Calu3 (cell line): ENCODE results near the gene NUAK2. TPM values are rescaled to one million over a fixed set of nuclear protein-coding genes. Genes with fewer than 3 reads are reported as not detected.
"Not testable (repeated sequence)": the region's sequence is repeated elsewhere in the genome, so short reads cannot be mapped to it uniquely, and the experiment has no call there.

Source experiments
- BruUV-seq: library from RNA; stranded (reverse); fragments of 400-500 nt; replicated peaks from 2 replicates; lab custom pipeline; 2021; lab: Mats Ljungman, UMichigan
- CTCF ChIA-PET: fragments of 300-600 bp; sonication (Branson Sonifier 250); formaldehyde crosslinking; loops from one replicate; lab custom pipeline; 2022; ENCODE audit warnings: antibody characterized with exemption; lab: Charles Lee
- DNase-seq: peaks from one replicate; pipeline ENCODE4 v3.0.0; 2022
- H3K27ac Mint-ChIP-seq: one replicate; pipeline ENCODE4 v1.8.0; 2022; ENCODE audit warnings: mixed read lengths; ENCODE audit not compliant: unreplicated experiment
- H3K27me3 Mint-ChIP-seq: one replicate; pipeline ENCODE4 v1.8.0; 2022; ENCODE audit warnings: mixed read lengths; ENCODE audit not compliant: unreplicated experiment
- H3K36me3 Mint-ChIP-seq: one replicate; pipeline ENCODE4 v1.8.0; 2022; ENCODE audit warnings: mild to moderate bottlenecking, moderate library complexity, mixed read lengths; ENCODE audit not compliant: insufficient read depth, unreplicated experiment
- H3K4me1 Mint-ChIP-seq: one replicate; pipeline ENCODE4 v1.8.0; 2022; ENCODE audit warnings: mild to moderate bottlenecking, low read depth, mixed read lengths; ENCODE audit not compliant: unreplicated experiment
- H3K4me3 Mint-ChIP-seq: one replicate; pipeline ENCODE4 v1.8.0; 2022; ENCODE audit warnings: mild to moderate bottlenecking, low read depth, moderate library complexity, mixed read lengths; ENCODE audit not compliant: unreplicated experiment
- H3K9me3 Mint-ChIP-seq: one replicate; pipeline ENCODE4 v1.8.0; 2022; ENCODE audit warnings: low read depth, mixed read lengths; ENCODE audit not compliant: unreplicated experiment
- CTCF ChIP-seq: fragments of 200-600 bp; IDR thresholded peaks from one replicate; pipeline ENCODE4 v1.8.0; 2022; ENCODE audit warnings: antibody characterized with exemption; ENCODE audit not compliant: unreplicated experiment
- intact Hi-C: fragments of 100-400 bp; cut with micrococcal nuclease; formaldehyde crosslinking; loops from one replicate; pipeline ENCODE4 v1.10.0; 2022; ENCODE audit not compliant: unreplicated experiment
- total RNA-seq: library from RNA; stranded (reverse); gene quantifications from 2 replicates; pipeline ENCODE4 v1.2.3, GENCODE V29; 2022

NUAK2 gene
- total RNA-seq, 1 experiment from 2014 or later: 3.7 TPM

- DNase-seq: no peak
- Mint-ChIP-seq H3K4me3 (peak overlapping the region; percentile 46), H3K9me3 (no peaks in the 10 kb centered on the region), H3K27me3 (no peaks in the 10 kb centered on the region), H3K4me1 (peaks cover 29% of the 10 kb centered on the region), H3K36me3 (peaks cover 34% of the 10 kb centered on the region), H3K27ac (peak overlapping the region; percentile 70)
- intact Hi-C loops: loop anchor here (1.0 kb wide), 1 partner anchor 15 kb away; no protein-coding TSS in a partner anchor
- CTCF ChIA-PET: interaction anchor here (1.2 to 2.3 kb wide), 3 partner anchors 16 to 27 kb away, joined by 3 to 10 read pairs (median 7); no protein-coding TSS in a partner anchor
- no TSS peak for BruUV-seq
- TF ChIP-seq CTCF: no peak
These were observed 19.5 kb downstream of the NUAK2 start for GRCh38 chr1:205301842-205302588.

GRCh38 chr1:205301205-205301821 is 20.2 kb downstream of the NUAK2 start:
- H3K4me3 Mint-ChIP-seq: peak overlapping the region; percentile 46
- peaks cover 36% of the 10 kb centered on the region for H3K4me1 Mint-ChIP-seq
- peaks cover 34% of the 10 kb centered on the region for H3K36me3 Mint-ChIP-seq
- peak overlapping the region; percentile 70 for H3K27ac Mint-ChIP-seq
- DNase-seq: peak; percentile 78
- intact Hi-C loops: loop anchor here (1.0 kb wide), 1 partner anchor 16 kb away; no protein-coding TSS in a partner anchor
- BruUV-seq: no TSS peak
- no peak for TF ChIP-seq CTCF
- H3K27me3 Mint-ChIP-seq: no peaks in the 10 kb centered on the region
- CTCF ChIA-PET: interaction anchor here (0.6 to 3.6 kb wide), 6 partner anchors 16 to 741 kb away, joined by 3 to 13 read pairs (median 7); partner anchors contain the start of gene NUAK2
- no peaks in the 10 kb centered on the region for H3K9me3 Mint-ChIP-seq

- H3K27me3 Mint-ChIP-seq: no peaks in the 10 kb centered on the region
- CTCF ChIA-PET: interaction anchor here (0.7 to 3.6 kb wide), 5 partner anchors 15 to 27 kb away, joined by 3 to 13 read pairs (median 7); partner anchors contain the start of gene NUAK2
- H3K36me3 Mint-ChIP-seq: peaks cover 33% of the 10 kb centered on the region
- H3K27ac Mint-ChIP-seq: no peak overlapping the region
- H3K4me1 Mint-ChIP-seq: peaks cover 46% of the 10 kb centered on the region
- no peak for DNase-seq
- H3K9me3 Mint-ChIP-seq: no peaks in the 10 kb centered on the region
- BruUV-seq: no TSS peak
- intact Hi-C loops: no loop called here
- TF ChIP-seq CTCF: no peak
- H3K4me3 Mint-ChIP-seq: no peak overlapping the region
These were observed 21.4 kb downstream of the NUAK2 start for GRCh38 chr1:205300149-205300548.

GRCh38 chr1:205298191-205298994 is 23.2 kb downstream of the NUAK2 start:
- Mint-ChIP-seq H3K4me3 (no peak overlapping the region), H3K4me1 (peaks cover 63% of the 10 kb centered on the region), H3K9me3 (no peaks in the 10 kb centered on the region), H3K27me3 (no peaks in the 10 kb centered on the region), H3K36me3 (peaks cover 24% of the 10 kb centered on the region), H3K27ac (peak overlapping the region; percentile 7)
- DNase-seq: peak; percentile 79
- intact Hi-C loops: no loop called here
- CTCF ChIA-PET: interaction anchor here (0.7 to 3.6 kb wide), 8 partner anchors 13 to 649 kb away, joined by 3 to 13 read pairs (median 6); partner anchors contain the start of gene NUAK2
- no peak for TF ChIP-seq CTCF
- no TSS peak for BruUV-seq

- H3K9me3 Mint-ChIP-seq, H3K27ac Mint-ChIP-seq, intact Hi-C loops, BruUV-seq, H3K4me3 Mint-ChIP-seq, DNase-seq, H3K27me3 Mint-ChIP-seq: not testable (repeated sequence)
- CTCF ChIA-PET: interaction anchor here (1.1 to 3.6 kb wide), 5 partner anchors 13 to 28 kb away, joined by 4 to 13 read pairs (median 6); partner anchors contain the start of gene NUAK2
- peaks cover 63% of the 10 kb centered on the region for H3K4me1 Mint-ChIP-seq
- H3K36me3 Mint-ChIP-seq: peaks cover 18% of the 10 kb centered on the region
These were observed 23.9 kb downstream of the NUAK2 start for GRCh38 chr1:205297546-205298177.
